ENCODE data around the gene RANBP1.

Gene RANBP1

DNA sequence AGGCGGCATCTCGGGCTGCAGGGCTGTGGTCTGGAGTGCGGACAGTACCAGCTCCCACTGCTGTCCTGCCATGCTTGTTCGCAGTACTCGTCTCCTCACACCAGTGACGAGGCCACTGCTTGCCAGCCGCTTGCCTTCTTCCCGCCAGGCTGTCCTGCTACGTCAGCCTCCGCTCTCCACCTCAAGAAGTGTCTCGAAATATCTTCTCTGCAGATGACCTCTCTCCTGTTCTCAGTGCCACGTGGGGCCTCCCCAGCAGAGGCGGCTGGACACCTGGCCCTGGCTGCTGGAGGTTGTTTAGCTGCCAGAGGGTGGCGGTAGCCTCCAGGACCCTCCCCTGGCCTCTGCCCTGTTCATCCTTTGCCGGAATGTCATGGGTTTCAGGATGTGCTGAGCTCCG lies 38.0 kb downstream of the RANBP1 start:
- Histone ChIP-seq H3K4me3 (ENCODE audit: low read depth, low read length) (no peak overlapping the region), H3K27ac (no peak overlapping the region), H3K27me3 (ENCODE audit: insufficient read depth, low read depth, severe bottlenecking) (no peaks in the 10 kb centered on the region), H3K36me3 (no peaks in the 10 kb centered on the region), H3K9me3 (ENCODE audit: severe bottlenecking) (no peaks in the 10 kb centered on the region)
- DNase-seq = peak; percentile 47
- TF ChIP-seq CTCF (IDR thresholded peaks at IDR 0.05; ENCODE audit: low read depth, low read length) = peak; percentile 50; the same call in 1 of the 2 replicates

- H3K27me3 ChIP-seq (ENCODE audit: insufficient read depth, low read depth, severe bottlenecking) = no peaks in the 10 kb centered on the region
- no peaks in the 10 kb centered on the region for H3K9me3 ChIP-seq (ENCODE audit: severe bottlenecking)
- H3K36me3 ChIP-seq = no peaks in the 10 kb centered on the region
- peak; percentile 38 for DNase-seq
- peak; percentile 39; the same call in 1 of the 2 replicates for TF ChIP-seq CTCF (IDR thresholded peaks at IDR 0.05; ENCODE audit: low read depth, low read length)
- H3K4me3 ChIP-seq (ENCODE audit: low read depth, low read length) = no peak overlapping the region
- H3K27ac ChIP-seq = no peak overlapping the region
Observed at GRCh38 chr22:20154602-20155187, 38.8 kb downstream of the RANBP1 start.

DNA sequence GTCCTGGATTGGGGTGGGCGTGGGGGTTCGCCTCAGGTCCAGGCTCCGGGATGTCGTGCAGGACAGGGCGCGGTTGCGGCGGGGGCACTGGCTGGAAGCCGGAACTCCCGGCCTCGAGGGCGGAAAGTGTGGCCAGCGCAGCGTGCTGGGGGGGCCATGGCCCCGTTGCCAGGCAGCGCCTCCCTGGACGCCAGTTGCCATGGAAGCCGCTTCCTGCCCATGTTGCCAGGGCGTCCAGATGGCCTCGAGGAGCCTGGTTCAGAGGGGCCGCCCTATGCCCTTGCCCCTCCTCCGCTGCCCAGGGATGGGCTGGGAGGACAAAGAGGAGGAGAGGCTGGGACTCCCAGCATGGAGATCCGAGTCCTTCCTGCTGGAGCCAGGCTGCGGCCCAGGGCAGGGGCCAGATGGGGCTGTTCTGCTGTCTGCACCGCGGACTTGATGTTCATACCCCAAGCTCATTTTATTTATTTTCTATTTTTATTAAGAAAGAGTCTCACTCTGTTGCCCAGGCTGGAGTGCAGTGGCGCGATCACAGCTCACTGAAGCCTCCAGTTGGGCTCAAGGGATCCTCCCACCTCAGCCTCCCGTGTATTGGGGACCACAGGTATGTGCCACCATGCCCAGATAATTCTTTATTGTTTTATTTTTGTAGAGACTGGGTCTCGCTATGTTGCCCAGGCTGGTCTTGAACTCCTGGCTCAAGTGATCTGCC lies 39.6 kb downstream of the RANBP1 start:
- H3K36me3 ChIP-seq = no peaks in the 10 kb centered on the region
- TF ChIP-seq CTCF (IDR thresholded peaks at IDR 0.05; ENCODE audit: low read depth, low read length) = no peak
- H3K9me3 ChIP-seq (ENCODE audit: severe bottlenecking) = no peaks in the 10 kb centered on the region
- no peak overlapping the region for H3K4me3 ChIP-seq (ENCODE audit: low read depth, low read length)
- no peaks in the 10 kb centered on the region for H3K27me3 ChIP-seq (ENCODE audit: insufficient read depth, low read depth, severe bottlenecking)
- DNase-seq = no peak
- H3K27ac ChIP-seq = no peak overlapping the region

- H3K27ac ChIP-seq = no peak overlapping the region
- TF ChIP-seq CTCF (IDR thresholded peaks at IDR 0.05; ENCODE audit: low read depth, low read length) = no peak
Observed at GRCh38 chr22:20156042-20156389, 40.1 kb downstream of the RANBP1 start.

DNA sequence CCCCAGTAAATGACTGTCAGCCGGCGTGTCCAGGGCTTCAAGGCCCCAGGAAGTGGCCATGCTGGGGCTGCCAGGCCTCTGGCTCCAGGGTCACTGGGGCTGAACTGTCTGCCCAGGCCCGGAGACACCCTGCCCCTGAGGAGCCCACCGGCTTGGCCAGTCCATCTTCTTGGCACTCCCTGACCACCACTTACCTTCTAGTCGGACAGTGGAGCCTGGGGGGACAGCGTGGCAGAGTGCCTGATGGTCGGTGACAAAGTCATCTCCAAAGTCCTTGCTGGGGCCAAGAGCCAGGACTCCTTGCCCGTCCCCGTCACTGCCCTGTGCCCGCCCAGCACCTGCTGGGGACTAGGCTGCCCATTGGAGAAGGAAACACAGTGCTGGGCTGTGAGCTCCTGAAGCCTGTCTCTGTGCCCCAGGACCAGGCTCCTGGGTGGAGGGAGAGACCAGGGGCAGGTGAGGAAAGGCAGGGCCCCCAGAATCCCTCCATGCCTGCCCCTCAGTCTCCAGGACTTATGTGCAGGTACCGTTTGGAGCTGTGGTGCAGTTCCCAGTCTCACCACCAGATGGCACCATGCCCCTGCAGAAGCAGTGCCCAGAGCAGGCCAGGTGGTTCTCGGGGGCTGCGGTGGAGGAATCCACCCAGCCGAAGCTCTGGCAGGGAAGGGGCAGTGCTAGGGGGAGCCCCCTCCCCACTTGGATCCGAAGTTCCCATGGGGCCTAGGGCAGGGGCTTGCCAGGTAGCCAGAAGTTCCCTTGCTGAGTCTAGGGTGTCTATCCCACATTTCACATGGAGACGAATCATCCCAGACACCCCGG lies 40.9 kb downstream of the RANBP1 start:
- Histone ChIP-seq H3K27ac (no peak overlapping the region), H3K27me3 (ENCODE audit: insufficient read depth, low read depth, severe bottlenecking) (no peaks in the 10 kb centered on the region), H3K36me3 (no peaks in the 10 kb centered on the region), H3K4me3 (ENCODE audit: low read depth, low read length) (no peak overlapping the region), H3K9me3 (ENCODE audit: severe bottlenecking) (no peaks in the 10 kb centered on the region)
- DNase-seq = peak; percentile 86
- peak; percentile 96 for TF ChIP-seq CTCF (IDR thresholded peaks at IDR 0.05; ENCODE audit: low read depth, low read length)

More at GRCh38 chr22:20156042-20156389, 40.1 kb downstream of the RANBP1 start:
- H3K36me3 ChIP-seq = no peaks in the 10 kb centered on the region
- no peaks in the 10 kb centered on the region for H3K27me3 ChIP-seq (ENCODE audit: insufficient read depth, low read depth, severe bottlenecking)
- H3K4me3 ChIP-seq (ENCODE audit: low read depth, low read length) = no peak overlapping the region
- H3K9me3 ChIP-seq (ENCODE audit: severe bottlenecking) = no peaks in the 10 kb centered on the region
- no peak for DNase-seq

Data from WERI-Rb-1 (cell line).